Measurements from ENCODE around the gene ADGRB3. TPM values are rescaled to one million over a fixed set of nuclear protein-coding genes. Genes with fewer than 3 reads are reported as not detected.

The ADGRB3 gene
- total RNA-seq, 1 donor from 2014 or later, result 1.5 TPM

- no peak overlapping the region for H2AFZ ChIP-seq (replicated peaks)
- no peak overlapping the region for H3K4me2 ChIP-seq
- no peaks in the 10 kb centered on the region for H3K27me3 Mint-ChIP-seq (ENCODE audit: insufficient read depth, low read depth)
- no peaks in the 10 kb centered on the region for H4K20me1 ChIP-seq (ENCODE audit: low read depth)
- peaks cover 7% of the 10 kb centered on the region for H3K9me3 Mint-ChIP-seq
- H3K4me1 ChIP-seq, result no peaks in the 10 kb centered on the region
- no peaks in the 10 kb centered on the region for H3F3A ChIP-seq (ENCODE audit: low read depth)
- no peaks in the 10 kb centered on the region for H3K36me3 ChIP-seq
- peaks cover 1% of the 10 kb centered on the region for H3K36me3 Mint-ChIP-seq
- no peak overlapping the region for H3K4me3 Mint-ChIP-seq
- no peaks in the 10 kb centered on the region for H3K4me1 Mint-ChIP-seq
- H3K27ac Mint-ChIP-seq, result no peak overlapping the region
- no peaks in the 10 kb centered on the region for H3K27me3 ChIP-seq
- H3K79me2 ChIP-seq (ENCODE audit: low read depth), result no peaks in the 10 kb centered on the region
- no peak overlapping the region for H3K27ac ChIP-seq
- no peak overlapping the region for H3K4me3 ChIP-seq
- no peak overlapping the region for H3K9ac ChIP-seq
- DNase-seq (ENCODE audit: low spot score), result no peak
- TF ChIP-seq EZH2phosphoT487 (IDR thresholded peaks at IDR 0.05) (no peak), EZH2 (IDR thresholded peaks at IDR 0.05) (no peak)
- TF ChIP-seq, protein P1, sequence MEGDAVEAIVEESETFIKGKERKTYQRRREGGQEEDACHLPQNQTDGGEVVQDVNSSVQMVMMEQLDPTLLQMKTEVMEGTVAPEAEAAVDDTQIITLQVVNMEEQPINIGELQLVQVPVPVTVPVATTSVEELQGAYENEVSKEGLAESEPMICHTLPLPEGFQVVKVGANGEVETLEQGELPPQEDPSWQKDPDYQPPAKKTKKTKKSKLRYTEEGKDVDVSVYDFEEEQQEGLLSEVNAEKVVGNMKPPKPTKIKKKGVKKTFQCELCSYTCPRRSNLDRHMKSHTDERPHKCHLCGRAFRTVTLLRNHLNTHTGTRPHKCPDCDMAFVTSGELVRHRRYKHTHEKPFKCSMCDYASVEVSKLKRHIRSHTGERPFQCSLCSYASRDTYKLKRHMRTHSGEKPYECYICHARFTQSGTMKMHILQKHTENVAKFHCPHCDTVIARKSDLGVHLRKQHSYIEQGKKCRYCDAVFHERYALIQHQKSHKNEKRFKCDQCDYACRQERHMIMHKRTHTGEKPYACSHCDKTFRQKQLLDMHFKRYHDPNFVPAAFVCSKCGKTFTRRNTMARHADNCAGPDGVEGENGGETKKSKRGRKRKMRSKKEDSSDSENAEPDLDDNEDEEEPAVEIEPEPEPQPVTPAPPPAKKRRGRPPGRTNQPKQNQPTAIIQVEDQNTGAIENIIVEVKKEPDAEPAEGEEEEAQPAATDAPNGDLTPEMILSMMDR (IDR thresholded peaks at IDR 0.05), result no peak
- no peaks in the 10 kb centered on the region for H3K9me3 ChIP-seq (ENCODE audit: low read depth)
Observed at GRCh38 chr6:69146385-69146784, 511.3 kb downstream of the ADGRB3 start.

DNA sequence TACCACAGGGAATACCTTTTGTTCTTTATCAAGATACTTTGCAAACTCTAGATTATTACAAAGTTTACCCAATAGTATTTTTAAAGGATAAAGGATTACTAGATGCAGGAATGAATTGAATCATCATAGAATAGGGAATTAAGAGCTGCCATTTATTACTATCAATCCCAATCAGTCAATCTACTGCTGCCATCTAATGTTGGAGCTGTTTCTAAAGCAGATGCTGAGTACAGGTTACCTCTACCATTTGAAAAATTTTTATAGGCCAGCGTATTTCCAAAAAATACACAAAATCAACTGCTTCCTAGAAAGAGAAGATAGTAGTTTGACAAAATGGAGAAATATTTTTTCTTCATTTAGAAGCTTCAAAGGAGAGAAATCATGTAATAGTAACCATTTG is 520.4 kb downstream of the ADGRB3 start:
- no peaks in the 10 kb centered on the region for H3K27me3 Mint-ChIP-seq (ENCODE audit: insufficient read depth, low read depth)
- H3K4me1 Mint-ChIP-seq, result no peaks in the 10 kb centered on the region
- Histone ChIP-seq H3K79me2 (ENCODE audit: low read depth) (no peaks in the 10 kb centered on the region), H3K27ac (no peak overlapping the region), H3K27me3 (no peaks in the 10 kb centered on the region), H3K4me3 (no peak overlapping the region), H3K9ac (no peak overlapping the region), H3K36me3 (no peaks in the 10 kb centered on the region), H3K9me3 (ENCODE audit: low read depth) (no peaks in the 10 kb centered on the region), H2AFZ (replicated peaks) (no peak overlapping the region), H3K4me1 (no peaks in the 10 kb centered on the region), H4K20me1 (ENCODE audit: low read depth) (no peaks in the 10 kb centered on the region), H3F3A (ENCODE audit: low read depth) (no peaks in the 10 kb centered on the region), H3K4me2 (no peak overlapping the region)
- no peaks in the 10 kb centered on the region for H3K9me3 Mint-ChIP-seq
- TF ChIP-seq, protein P1 (IDR thresholded peaks at IDR 0.05), result no peak
- TF ChIP-seq EZH2 (IDR thresholded peaks at IDR 0.05) (no peak), EZH2phosphoT487 (IDR thresholded peaks at IDR 0.05) (no peak)
- H3K36me3 Mint-ChIP-seq, result no peaks in the 10 kb centered on the region
- H3K4me3 Mint-ChIP-seq, result no peak overlapping the region
- no peak overlapping the region for H3K27ac Mint-ChIP-seq
- DNase-seq (ENCODE audit: low spot score), result no peak

- H3K27me3 ChIP-seq, result no peaks in the 10 kb centered on the region
- H3K4me1 ChIP-seq, result no peaks in the 10 kb centered on the region
- no peak overlapping the region for H3K9ac ChIP-seq
- TF ChIP-seq EZH2 (IDR thresholded peaks at IDR 0.05) (no peak), EZH2phosphoT487 (IDR thresholded peaks at IDR 0.05) (no peak)
- peak; percentile 7 for DNase-seq (ENCODE audit: low spot score)
- no peak overlapping the region for H2AFZ ChIP-seq (replicated peaks)
- H3K9me3 Mint-ChIP-seq, result no peaks in the 10 kb centered on the region
- H3K4me3 ChIP-seq, result no peak overlapping the region
- H3K4me3 Mint-ChIP-seq, result no peak overlapping the region
- H3F3A ChIP-seq (ENCODE audit: low read depth), result no peaks in the 10 kb centered on the region
- H3K27me3 Mint-ChIP-seq (ENCODE audit: insufficient read depth, low read depth), result no peaks in the 10 kb centered on the region
- H3K4me1 Mint-ChIP-seq, result peaks cover 3% of the 10 kb centered on the region
- no peaks in the 10 kb centered on the region for H3K36me3 Mint-ChIP-seq
- no peaks in the 10 kb centered on the region for H3K79me2 ChIP-seq (ENCODE audit: low read depth)
- no peak overlapping the region for H3K27ac ChIP-seq
- no peak overlapping the region for H3K27ac Mint-ChIP-seq
- H3K36me3 ChIP-seq, result no peaks in the 10 kb centered on the region
- H3K4me2 ChIP-seq, result no peak overlapping the region
- no peaks in the 10 kb centered on the region for H4K20me1 ChIP-seq (ENCODE audit: low read depth)
- H3K9me3 ChIP-seq (ENCODE audit: low read depth), result no peaks in the 10 kb centered on the region
Observed at GRCh38 chr6:69162811-69163210, 527.7 kb downstream of the ADGRB3 start.

DNA sequence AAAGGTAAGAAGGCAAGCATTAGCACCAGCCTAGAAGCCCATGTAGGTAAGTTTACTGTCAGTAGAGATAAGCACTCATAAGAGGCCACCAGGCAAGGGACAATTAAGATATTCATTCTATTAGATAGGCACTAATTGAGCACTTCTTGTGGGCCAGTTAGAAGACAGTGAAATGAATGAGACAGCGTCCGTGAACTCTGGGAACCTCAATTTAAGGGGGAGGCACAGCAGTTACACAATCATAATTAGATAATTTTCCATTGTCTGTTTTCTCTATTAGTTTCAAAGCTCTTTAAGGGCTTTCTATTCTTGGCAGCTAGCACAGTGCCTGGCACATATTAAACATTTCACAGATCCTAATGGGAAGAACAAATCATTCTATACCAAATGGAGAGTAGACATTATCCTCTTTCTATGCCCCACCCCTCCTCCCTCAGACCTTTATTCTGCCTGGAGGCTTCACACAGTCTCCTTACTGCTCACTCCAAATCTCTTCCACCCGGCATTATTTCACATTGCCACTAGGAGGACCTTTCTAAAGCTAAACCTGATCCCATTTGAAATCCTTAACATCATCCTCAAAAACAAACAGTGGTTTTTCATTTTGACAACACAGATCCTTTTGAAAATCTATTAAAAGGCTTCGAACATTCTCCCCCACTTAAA is 529.6 kb downstream of the ADGRB3 start:
- Mint-ChIP-seq H3K27me3 (ENCODE audit: insufficient read depth, low read depth) (no peaks in the 10 kb centered on the region), H3K9me3 (no peaks in the 10 kb centered on the region), H3K4me1 (peaks cover 3% of the 10 kb centered on the region), H3K36me3 (no peaks in the 10 kb centered on the region), H3K4me3 (no peak overlapping the region), H3K27ac (no peak overlapping the region)
- H3K9ac ChIP-seq, result no peak overlapping the region
- no peaks in the 10 kb centered on the region for H3K4me1 ChIP-seq
- peak; percentile 50 for DNase-seq (ENCODE audit: low spot score)
- no peaks in the 10 kb centered on the region for H4K20me1 ChIP-seq (ENCODE audit: low read depth)
- TF ChIP-seq, protein P1 (IDR thresholded peaks at IDR 0.05), result peak; percentile 60
- TF ChIP-seq EZH2 (IDR thresholded peaks at IDR 0.05) (no peak), EZH2phosphoT487 (IDR thresholded peaks at IDR 0.05) (no peak)
- no peak overlapping the region for H3K4me2 ChIP-seq
- H3K4me3 ChIP-seq, result no peak overlapping the region
- no peak overlapping the region for H3K27ac ChIP-seq
- H3K36me3 ChIP-seq, result no peaks in the 10 kb centered on the region
- H3F3A ChIP-seq (ENCODE audit: low read depth), result no peaks in the 10 kb centered on the region
- H3K9me3 ChIP-seq (ENCODE audit: low read depth), result no peaks in the 10 kb centered on the region
- H3K79me2 ChIP-seq (ENCODE audit: low read depth), result no peaks in the 10 kb centered on the region
- peak overlapping the region; percentile 63 for H2AFZ ChIP-seq (replicated peaks)
- no peaks in the 10 kb centered on the region for H3K27me3 ChIP-seq

Data from neural progenitor cell (in vitro differentiated cells).